Activated B cell treated with CpG ODN at 0.5 μM for 24 hours (primary cell): ENCODE measurements around the gene TBC1D16. TPM values are rescaled to one million over a fixed set of nuclear protein-coding genes. Genes with fewer than 3 reads are reported as not detected.

ENCODE experiments used
- ATAC-seq: fragments of 200-7000 bp; cut with Tn5 transposase; one replicate; pipeline ENCODE4 v1.10.0; 2021; ENCODE audit warnings: low read depth, mild to moderate bottlenecking, moderate library complexity
- CTCF ChIA-PET: fragments of 350-600 bp; sonication (Branson Sonifier 250); formaldehyde crosslinking; loops from one replicate; lab custom pipeline; 2021; ENCODE audit warnings: antibody characterized with exemption; lab: Charles Lee
- POLR2A ChIA-PET: fragments of 350-600 bp; sonication (Branson Sonifier 250); formaldehyde crosslinking; loops from one replicate; lab custom pipeline; 2021; ENCODE audit warnings: antibody characterized with exemption; lab: Charles Lee
- DNase-seq: peaks from one replicate; pipeline ENCODE4 v3.0.0; 2022
- H3K27ac Mint-ChIP-seq: one replicate; pipeline ENCODE4 v1.8.0; 2020; ENCODE audit warnings: mixed read lengths
- H3K27me3 Mint-ChIP-seq: one replicate; pipeline ENCODE4 v1.8.0; 2021; ENCODE audit warnings: mixed read lengths
- H3K36me3 Mint-ChIP-seq: one replicate; pipeline ENCODE4 v1.8.0; 2021; ENCODE audit warnings: low read depth, mixed read lengths
- H3K4me1 Mint-ChIP-seq: one replicate; pipeline ENCODE4 v1.8.0; 2021; ENCODE audit warnings: mixed read lengths
- H3K4me3 Mint-ChIP-seq: one replicate; pipeline ENCODE4 v1.8.0; 2020; ENCODE audit warnings: mild to moderate bottlenecking, mixed read lengths
- H3K9me3 Mint-ChIP-seq: one replicate; pipeline ENCODE4 v1.8.0; 2020; ENCODE audit warnings: mixed read lengths
- intact Hi-C: fragments of 100-400 bp; cut with micrococcal nuclease; formaldehyde crosslinking; loops from one replicate; pipeline ENCODE4 v1.15.1; 2024
- total RNA-seq: library from RNA; stranded (reverse); gene quantifications from 2 replicates; pipeline ENCODE4 v1.2.3, GENCODE V29; 2022
- TF ChIP-seq, protein P1 (sequence below): fragments of 200-600 bp; IDR thresholded peaks from one replicate; pipeline ENCODE4 v1.8.0; 2022; ENCODE audit warnings: antibody characterized with exemption, mild to moderate bottlenecking

Gene TBC1D16
- total RNA-seq, 1 donor from 2014 or later: 2.6 TPM

- Mint-ChIP-seq H3K27ac (no peak overlapping the region), H3K27me3 (peaks cover 3% of the 10 kb centered on the region), H3K36me3 (no peaks in the 10 kb centered on the region), H3K9me3 (no peaks in the 10 kb centered on the region), H3K4me1 (no peaks in the 10 kb centered on the region), H3K4me3 (no peak overlapping the region)
- ATAC-seq (no peak), DNase-seq (no peak)
- TF ChIP-seq, protein P1, sequence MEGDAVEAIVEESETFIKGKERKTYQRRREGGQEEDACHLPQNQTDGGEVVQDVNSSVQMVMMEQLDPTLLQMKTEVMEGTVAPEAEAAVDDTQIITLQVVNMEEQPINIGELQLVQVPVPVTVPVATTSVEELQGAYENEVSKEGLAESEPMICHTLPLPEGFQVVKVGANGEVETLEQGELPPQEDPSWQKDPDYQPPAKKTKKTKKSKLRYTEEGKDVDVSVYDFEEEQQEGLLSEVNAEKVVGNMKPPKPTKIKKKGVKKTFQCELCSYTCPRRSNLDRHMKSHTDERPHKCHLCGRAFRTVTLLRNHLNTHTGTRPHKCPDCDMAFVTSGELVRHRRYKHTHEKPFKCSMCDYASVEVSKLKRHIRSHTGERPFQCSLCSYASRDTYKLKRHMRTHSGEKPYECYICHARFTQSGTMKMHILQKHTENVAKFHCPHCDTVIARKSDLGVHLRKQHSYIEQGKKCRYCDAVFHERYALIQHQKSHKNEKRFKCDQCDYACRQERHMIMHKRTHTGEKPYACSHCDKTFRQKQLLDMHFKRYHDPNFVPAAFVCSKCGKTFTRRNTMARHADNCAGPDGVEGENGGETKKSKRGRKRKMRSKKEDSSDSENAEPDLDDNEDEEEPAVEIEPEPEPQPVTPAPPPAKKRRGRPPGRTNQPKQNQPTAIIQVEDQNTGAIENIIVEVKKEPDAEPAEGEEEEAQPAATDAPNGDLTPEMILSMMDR: no peak
- ChIA-PET POLR2A (no interaction called here), CTCF (no interaction called here)
- intact Hi-C loops: no loop called here
Observed at GRCh38 chr17:79980246-79981043, 55.2 kb downstream of the TBC1D16 start.

GRCh38 chr17:79979816-79980215, 55.9 kb downstream of the TBC1D16 start:
- TF ChIP-seq, protein P1: no peak
- H3K36me3 Mint-ChIP-seq: no peaks in the 10 kb centered on the region
- ChIA-PET CTCF (no interaction called here), POLR2A (no interaction called here)
- DNase-seq (no peak), ATAC-seq (no peak)
- H3K27me3 Mint-ChIP-seq: peaks cover 3% of the 10 kb centered on the region
- no peaks in the 10 kb centered on the region for H3K4me1 Mint-ChIP-seq
- no peak overlapping the region for H3K4me3 Mint-ChIP-seq
- intact Hi-C loops: no loop called here
- no peaks in the 10 kb centered on the region for H3K9me3 Mint-ChIP-seq
- H3K27ac Mint-ChIP-seq: no peak overlapping the region

- H3K36me3 Mint-ChIP-seq: no peaks in the 10 kb centered on the region
- ChIA-PET CTCF (no interaction called here), POLR2A (no interaction called here)
- no peaks in the 10 kb centered on the region for H3K9me3 Mint-ChIP-seq
- DNase-seq (no peak), ATAC-seq (no peak)
- no peak overlapping the region for H3K4me3 Mint-ChIP-seq
- no peaks in the 10 kb centered on the region for H3K4me1 Mint-ChIP-seq
- intact Hi-C loops: no loop called here
- TF ChIP-seq, protein P1: no peak
- no peak overlapping the region for H3K27ac Mint-ChIP-seq
- H3K27me3 Mint-ChIP-seq: peaks cover 3% of the 10 kb centered on the region
Observed at GRCh38 chr17:79979221-79979741, 56.4 kb downstream of the TBC1D16 start.

- H3K27ac Mint-ChIP-seq: no peak overlapping the region
- H3K9me3 Mint-ChIP-seq: no peaks in the 10 kb centered on the region
- intact Hi-C loops: no loop called here
- H3K4me3 Mint-ChIP-seq: no peak overlapping the region
- DNase-seq (no peak), ATAC-seq (no peak)
- no peaks in the 10 kb centered on the region for H3K4me1 Mint-ChIP-seq
- TF ChIP-seq, protein P1: no peak
- POLR2A ChIA-PET: no interaction called here
- no peaks in the 10 kb centered on the region for H3K36me3 Mint-ChIP-seq
- CTCF ChIA-PET: no interaction called here
- H3K27me3 Mint-ChIP-seq: peaks cover 3% of the 10 kb centered on the region
Observed at GRCh38 chr17:79978548-79978855, 57.2 kb downstream of the TBC1D16 start.

GRCh38 chr17:79977708-79978547, 57.7 kb downstream of the TBC1D16 start:
- H3K9me3 Mint-ChIP-seq: no peaks in the 10 kb centered on the region
- no peaks in the 10 kb centered on the region for H3K36me3 Mint-ChIP-seq
- ChIA-PET CTCF (no interaction called here), POLR2A (no interaction called here)
- TF ChIP-seq, protein P1: no peak
- H3K27me3 Mint-ChIP-seq: peaks cover 3% of the 10 kb centered on the region
- no peaks in the 10 kb centered on the region for H3K4me1 Mint-ChIP-seq
- no peak overlapping the region for H3K4me3 Mint-ChIP-seq
- no peak overlapping the region for H3K27ac Mint-ChIP-seq
- intact Hi-C loops: no loop called here
- no peak for ATAC-seq
- DNase-seq: no peak
